ENCODE data around the gene ARMCX2. TPM values are rescaled to one million over a fixed set of nuclear protein-coding genes. Genes with fewer than 3 reads are reported as not detected.

The ARMCX2 gene
- polyA plus RNA-seq, 2 of the 4 experiments (the other 2 are of a cell fraction): 0.13 TPM; not detected in 1

GRCh38 chrX:101693476-101693875 lies 33.8 kb upstream of the ARMCX2 start:
- Histone ChIP-seq H3K27ac (no peak overlapping the region), H3K9me3 (no peaks in the 10 kb centered on the region), H3K4me1 (no peaks in the 10 kb centered on the region), H3K4me2 (no peak overlapping the region), H3K4me3 (no peak overlapping the region)
- WGBS (ENCODE audit: missing lambda C conversion rate): 39% methylated on average over 4 of the region's 4 CpGs
- no peak for TF ChIP-seq EP300 (IDR thresholded peaks at IDR 0.05)
- TF ChIP-seq GATA3 (IDR thresholded peaks at IDR 0.05; ENCODE audit: borderline replicate concordance): no peak
- no peak for TF ChIP-seq ZNF302 (CRISPR knock-in tag; IDR thresholded peaks at IDR 0.05)
- FAIRE-seq: no peak
- CTCF ChIA-PET: no interaction called here
- POLR2A ChIA-PET: no interaction called here
- no peak for ATAC-seq
- no peak for DNase-seq (ENCODE audit: low read depth in 1 of 2, low spot score in 1 of 2)

GRCh38 chrX:101691835-101692234 lies 32.2 kb upstream of the ARMCX2 start:
- CTCF ChIA-PET: interaction anchor here (0.6 kb wide), 1 partner anchor 74 kb away, joined by 3 read pairs; no protein-coding TSS in a partner anchor
- FAIRE-seq: no peak

More at GRCh38 chrX:101691835-101692234, 32.2 kb upstream of the ARMCX2 start:
- ATAC-seq (no peak), DNase-seq (ENCODE audit: low read depth in 1 of 2, low spot score in 1 of 2) (no peak)
- Histone ChIP-seq H3K4me3 (no peak overlapping the region), H3K9me3 (no peaks in the 10 kb centered on the region), H3K4me1 (no peaks in the 10 kb centered on the region), H3K4me2 (no peak overlapping the region), H3K27ac (no peak overlapping the region)
- WGBS (ENCODE audit: missing lambda C conversion rate): 17% methylated on average over 1 of the region's 1 CpG
- TF ChIP-seq CHD4 (IDR thresholded peaks at IDR 0.05; ENCODE audit: borderline replicate concordance) (no peak), EP300 (IDR thresholded peaks at IDR 0.05) (no peak), ZNF302 (CRISPR knock-in tag; IDR thresholded peaks at IDR 0.05) (no peak), USF2 (IDR thresholded peaks at IDR 0.05) (no peak), SREBF2 (IDR thresholded peaks at IDR 0.05) (no peak), RAD21 (conservative IDR thresholded peaks at IDR 0.05 in 1 of 2, IDR thresholded peaks at IDR 0.05 in 1 of 2) (no peak), HOXB13 (CRISPR knock-in tag; IDR thresholded peaks at IDR 0.05; ENCODE audit: low read depth) (no peak), FOXS1 (CRISPR knock-in tag; IDR thresholded peaks at IDR 0.05) (no peak), HMGXB4 (CRISPR knock-in tag; IDR thresholded peaks at IDR 0.05; ENCODE audit: borderline replicate concordance) (no peak), RNF2 (IDR thresholded peaks at IDR 0.05; ENCODE audit: borderline replicate concordance, low read depth) (no peak), ZC3H11A (IDR thresholded peaks at IDR 0.05) (no peak), BCL3 (IDR thresholded peaks at IDR 0.05) (no peak), CTCF (IDR thresholded peaks at IDR 0.05) (no peak), ELK1 (IDR thresholded peaks at IDR 0.05; ENCODE audit: low read depth, low read length) (no peak), CEBPB (IDR thresholded peaks at IDR 0.05) (no peak), CBX8 (IDR thresholded peaks at IDR 0.05) (no peak)
- POLR2A ChIA-PET: no interaction called here

Measured in A549 (cell line).